Neural progenitor cell (in vitro differentiated cells): Measurements from ENCODE around the gene RBM43. TPM values are rescaled to one million over a fixed set of nuclear protein-coding genes. Genes with fewer than 3 reads are reported as not detected.

Experiments
- DNase-seq: peaks from one replicate; pipeline ENCODE4 v3.0.0-alpha.2; 2016; ENCODE audit warnings: low spot score
- H2AFZ ChIP-seq: fragments of 200-600 bp; sonication (generic); replicated peaks from 2 replicates; pipeline ENCODE4 v1.6.1; 2016; ENCODE audit warnings: antibody characterized with exemption
- H3F3A ChIP-seq: fragments of 200-600 bp; sonication (generic); 2 replicates; pipeline ENCODE4 v1.6.1; 2016; ENCODE audit warnings: antibody characterized with exemption, low read depth
- H3K27ac ChIP-seq: fragments of 200-600 bp; sonication (generic); 2 replicates; pipeline ENCODE4 v1.5.1; 2016; ENCODE audit warnings: mild to moderate bottlenecking
- H3K27me3 ChIP-seq: fragments of 200-600 bp; sonication (generic); 2 replicates; pipeline ENCODE4 v1.6.1; 2016; ENCODE audit warnings: mild to moderate bottlenecking, moderate library complexity
- H3K36me3 ChIP-seq: fragments of 200-600 bp; sonication (generic); 2 replicates; pipeline ENCODE4 v1.5.1; 2016
- H3K4me1 ChIP-seq: fragments of 200-600 bp; sonication (generic); 2 replicates; pipeline ENCODE4 v1.6.1; 2016; ENCODE audit warnings: mixed run types
- H3K4me2 ChIP-seq: fragments of 200-600 bp; sonication (generic); 2 replicates; pipeline ENCODE4 v1.6.1; 2016
- H3K4me3 ChIP-seq: fragments of 200-600 bp; sonication (generic); 2 replicates; pipeline ENCODE4 v1.5.1; 2016
- H3K79me2 ChIP-seq: fragments of 200-600 bp; sonication (generic); 2 replicates; pipeline ENCODE4 v1.6.1; 2016; ENCODE audit warnings: low read depth
- H3K9ac ChIP-seq: fragments of 200-600 bp; sonication (generic); 2 replicates; pipeline ENCODE4 v1.6.1; 2016
- H3K9me3 ChIP-seq: fragments of 200-600 bp; sonication (generic); 2 replicates; pipeline ENCODE4 v1.5.1; 2016; ENCODE audit warnings: low read depth
- H4K20me1 ChIP-seq: fragments of 200-600 bp; sonication (generic); 2 replicates; pipeline ENCODE4 v1.6.1; 2016; ENCODE audit warnings: low read depth
- H3K27ac Mint-ChIP-seq: 3 replicates; pipeline ENCODE4 v1.8.0; 2021; ENCODE audit warnings: mixed read lengths
- H3K27me3 Mint-ChIP-seq: 2 replicates; pipeline ENCODE4 v1.8.0; 2022; ENCODE audit warnings: low read depth, mild to moderate bottlenecking, inconsistent platforms, moderate library complexity, mixed read lengths; ENCODE audit not compliant: insufficient read depth
- H3K36me3 Mint-ChIP-seq: 3 replicates; pipeline ENCODE4 v1.8.0; 2021; ENCODE audit warnings: mixed read lengths
- H3K4me1 Mint-ChIP-seq: 3 replicates; pipeline ENCODE4 v1.8.0; 2021; ENCODE audit warnings: mixed read lengths
- H3K4me3 Mint-ChIP-seq: 3 replicates; pipeline ENCODE4 v1.8.0; 2021; ENCODE audit warnings: mild to moderate bottlenecking, moderate library complexity, mixed read lengths
- H3K9me3 Mint-ChIP-seq: 3 replicates; pipeline ENCODE4 v1.8.0; 2020; ENCODE audit warnings: mixed read lengths
- EZH2 ChIP-seq: fragments of 200-600 bp; sonication (generic); IDR thresholded peaks from 2 replicates; pipeline ENCODE4 v1.6.1; 2017; ENCODE audit warnings: antibody characterized with exemption, mild to moderate bottlenecking, moderate library complexity
- EZH2phosphoT487 ChIP-seq: fragments of 200-600 bp; sonication (generic); IDR thresholded peaks from 2 replicates; pipeline ENCODE4 v1.6.1; 2017; ENCODE audit warnings: antibody characterized with exemption
- total RNA-seq: library from RNA; depleted of rRNA; stranded (reverse); fragments of >200 nt; gene quantifications from 2 replicates; pipeline ENCODE4 v1.2.3, GENCODE V29; 2015; ENCODE audit warnings: low replicate concordance
- TF ChIP-seq, protein P1 (sequence below): fragments of 200-600 bp; sonication (generic); IDR thresholded peaks from 2 replicates; pipeline ENCODE4 v1.5.1; 2017; ENCODE audit warnings: antibody characterized with exemption, mild to moderate bottlenecking

The RBM43 gene
- total RNA-seq, 1 donor from 2014 or later: 1.1 TPM

DNA sequence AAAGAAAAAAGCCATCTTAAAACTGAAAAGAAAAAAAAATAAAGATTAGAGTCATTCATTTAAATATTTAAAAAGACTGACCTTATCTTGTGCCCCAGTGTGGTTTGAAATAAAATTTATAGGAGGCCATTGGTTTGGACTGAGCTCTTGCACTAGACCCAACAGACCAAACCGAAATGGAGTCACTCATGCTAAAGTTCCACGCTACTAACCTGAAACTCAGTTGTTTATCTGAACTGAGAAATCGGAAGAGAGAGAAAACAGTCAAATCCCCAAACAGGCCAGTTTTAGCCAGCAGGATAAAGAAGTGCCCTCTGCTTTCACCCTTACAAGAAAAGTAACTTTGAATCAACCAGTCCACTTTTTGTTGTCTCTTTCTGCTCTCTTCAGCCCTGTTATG is 18.2 kb downstream of the RBM43 start:
- no peak overlapping the region for H3K27ac Mint-ChIP-seq
- H3K27me3 Mint-ChIP-seq: peaks cover 4% of the 10 kb centered on the region
- Histone ChIP-seq H2AFZ (peak overlapping the region; percentile 43), H3K4me1 (no peaks in the 10 kb centered on the region), H3K4me2 (no peak overlapping the region), H3K27me3 (no peaks in the 10 kb centered on the region), H3K27ac (no peak overlapping the region), H3F3A (no peaks in the 10 kb centered on the region), H3K4me3 (no peak overlapping the region), H3K9me3 (peaks cover under 1% of the 10 kb centered on the region), H3K36me3 (no peaks in the 10 kb centered on the region), H3K79me2 (no peaks in the 10 kb centered on the region), H3K9ac (no peak overlapping the region), H4K20me1 (no peaks in the 10 kb centered on the region)
- DNase-seq: no peak
- TF ChIP-seq, protein P1, sequence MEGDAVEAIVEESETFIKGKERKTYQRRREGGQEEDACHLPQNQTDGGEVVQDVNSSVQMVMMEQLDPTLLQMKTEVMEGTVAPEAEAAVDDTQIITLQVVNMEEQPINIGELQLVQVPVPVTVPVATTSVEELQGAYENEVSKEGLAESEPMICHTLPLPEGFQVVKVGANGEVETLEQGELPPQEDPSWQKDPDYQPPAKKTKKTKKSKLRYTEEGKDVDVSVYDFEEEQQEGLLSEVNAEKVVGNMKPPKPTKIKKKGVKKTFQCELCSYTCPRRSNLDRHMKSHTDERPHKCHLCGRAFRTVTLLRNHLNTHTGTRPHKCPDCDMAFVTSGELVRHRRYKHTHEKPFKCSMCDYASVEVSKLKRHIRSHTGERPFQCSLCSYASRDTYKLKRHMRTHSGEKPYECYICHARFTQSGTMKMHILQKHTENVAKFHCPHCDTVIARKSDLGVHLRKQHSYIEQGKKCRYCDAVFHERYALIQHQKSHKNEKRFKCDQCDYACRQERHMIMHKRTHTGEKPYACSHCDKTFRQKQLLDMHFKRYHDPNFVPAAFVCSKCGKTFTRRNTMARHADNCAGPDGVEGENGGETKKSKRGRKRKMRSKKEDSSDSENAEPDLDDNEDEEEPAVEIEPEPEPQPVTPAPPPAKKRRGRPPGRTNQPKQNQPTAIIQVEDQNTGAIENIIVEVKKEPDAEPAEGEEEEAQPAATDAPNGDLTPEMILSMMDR: no peak
- no peak for TF ChIP-seq EZH2
- no peak for TF ChIP-seq EZH2phosphoT487
- H3K4me1 Mint-ChIP-seq: peaks cover under 1% of the 10 kb centered on the region
- peaks cover 20% of the 10 kb centered on the region for H3K9me3 Mint-ChIP-seq
- H3K36me3 Mint-ChIP-seq: no peaks in the 10 kb centered on the region
- no peak overlapping the region for H3K4me3 Mint-ChIP-seq

DNA sequence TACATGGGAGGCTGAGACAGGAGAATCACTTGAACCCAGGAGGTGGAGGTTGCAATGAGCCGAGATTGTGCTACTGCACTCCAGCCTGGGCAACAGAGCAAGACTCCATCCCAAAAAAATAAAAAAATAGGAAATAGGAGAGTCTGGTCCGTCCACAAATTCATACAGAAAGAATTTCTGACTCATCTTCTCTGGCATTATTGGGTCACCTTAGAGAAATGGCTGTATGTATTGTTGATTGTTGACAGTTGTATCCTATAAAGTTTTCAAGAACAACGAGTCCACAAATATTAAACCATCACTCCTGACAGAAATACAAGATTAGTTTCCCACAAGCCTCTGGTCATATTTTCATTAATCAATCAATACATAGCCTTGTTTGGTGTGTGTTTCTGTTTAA is 20.4 kb downstream of the RBM43 start:
- H3K4me3 ChIP-seq: no peak overlapping the region
- H3K9ac ChIP-seq: no peak overlapping the region
- no peak overlapping the region for H2AFZ ChIP-seq
- no peak overlapping the region for H3K4me2 ChIP-seq
- Mint-ChIP-seq H3K4me1 (peaks cover 3% of the 10 kb centered on the region), H3K9me3 (peaks cover 10% of the 10 kb centered on the region), H3K36me3 (no peaks in the 10 kb centered on the region), H3K27me3 (peaks cover 2% of the 10 kb centered on the region), H3K27ac (no peak overlapping the region), H3K4me3 (no peak overlapping the region)
- H3K27me3 ChIP-seq: no peaks in the 10 kb centered on the region
- H3K9me3 ChIP-seq: no peaks in the 10 kb centered on the region
- H3K36me3 ChIP-seq: no peaks in the 10 kb centered on the region
- TF ChIP-seq EZH2phosphoT487: no peak
- TF ChIP-seq, protein P1: no peak
- no peak for TF ChIP-seq EZH2
- DNase-seq: no peak
- H4K20me1 ChIP-seq: no peaks in the 10 kb centered on the region
- no peak overlapping the region for H3K27ac ChIP-seq
- H3K4me1 ChIP-seq: no peaks in the 10 kb centered on the region
- H3F3A ChIP-seq: no peaks in the 10 kb centered on the region
- H3K79me2 ChIP-seq: no peaks in the 10 kb centered on the region

- no peaks in the 10 kb centered on the region for H4K20me1 ChIP-seq
- H3K36me3 ChIP-seq: no peaks in the 10 kb centered on the region
- no peak overlapping the region for H3K4me2 ChIP-seq
- H3K4me3 ChIP-seq: no peak overlapping the region
- no peak overlapping the region for H3K4me3 Mint-ChIP-seq
- TF ChIP-seq, protein P1: no peak
- TF ChIP-seq EZH2 (no peak), EZH2phosphoT487 (no peak)
- no peak overlapping the region for H3K9ac ChIP-seq
- peaks cover 5% of the 10 kb centered on the region for H3K9me3 Mint-ChIP-seq
- H3K27ac Mint-ChIP-seq: no peak overlapping the region
- no peaks in the 10 kb centered on the region for H3K27me3 ChIP-seq
- H3K27ac ChIP-seq: no peak overlapping the region
- no peaks in the 10 kb centered on the region for H3K36me3 Mint-ChIP-seq
- DNase-seq: no peak
- no peaks in the 10 kb centered on the region for H3K79me2 ChIP-seq
- no peak overlapping the region for H2AFZ ChIP-seq
- H3K4me1 ChIP-seq: no peaks in the 10 kb centered on the region
- H3K9me3 ChIP-seq: no peaks in the 10 kb centered on the region
- peaks cover 3% of the 10 kb centered on the region for H3K4me1 Mint-ChIP-seq
- H3F3A ChIP-seq: no peaks in the 10 kb centered on the region
- peaks cover 2% of the 10 kb centered on the region for H3K27me3 Mint-ChIP-seq
These were observed 21.2 kb downstream of the RBM43 start for GRCh38 chr2:151240433-151240832.

DNA sequence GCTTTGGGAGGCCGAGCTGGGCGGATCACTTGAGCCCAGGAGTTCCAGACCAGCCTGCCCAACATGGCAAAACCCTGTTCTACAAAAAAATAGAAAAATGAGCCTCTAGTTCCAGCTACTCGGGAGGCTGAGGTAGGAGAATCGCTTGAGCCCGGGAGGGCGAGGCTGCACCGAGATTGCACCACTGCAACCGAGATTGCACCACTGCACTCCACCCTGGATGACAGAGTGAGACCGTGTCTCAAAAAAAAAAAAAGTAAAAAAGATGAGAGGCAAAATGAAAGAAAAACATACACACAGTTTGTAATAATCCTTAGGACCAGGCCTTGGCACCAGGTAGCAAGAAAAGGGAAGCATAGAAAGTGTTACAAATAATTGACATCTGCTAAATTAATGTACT is 22.0 kb downstream of the RBM43 start:
- Histone ChIP-seq H3F3A (no peaks in the 10 kb centered on the region), H3K36me3 (no peaks in the 10 kb centered on the region), H3K27me3 (no peaks in the 10 kb centered on the region), H3K79me2 (no peaks in the 10 kb centered on the region), H3K4me3 (no peak overlapping the region), H3K9me3 (no peaks in the 10 kb centered on the region), H4K20me1 (no peaks in the 10 kb centered on the region), H3K4me1 (no peaks in the 10 kb centered on the region), H3K4me2 (no peak overlapping the region), H3K27ac (no peak overlapping the region), H3K9ac (no peak overlapping the region), H2AFZ (no peak overlapping the region)
- no peaks in the 10 kb centered on the region for H3K36me3 Mint-ChIP-seq
- peaks cover 3% of the 10 kb centered on the region for H3K4me1 Mint-ChIP-seq
- peaks cover 2% of the 10 kb centered on the region for H3K27me3 Mint-ChIP-seq
- H3K4me3 Mint-ChIP-seq: no peak overlapping the region
- no peaks in the 10 kb centered on the region for H3K9me3 Mint-ChIP-seq
- H3K27ac Mint-ChIP-seq: no peak overlapping the region
- DNase-seq: no peak
- no peak for TF ChIP-seq EZH2
- no peak for TF ChIP-seq EZH2phosphoT487
- TF ChIP-seq, protein P1: no peak
